C4-2B (cell line): ENCODE data around the gene CPLX3.

ENCODE experiments used
- CTCF ChIP-seq: fragments of 450-650 bp; conservative IDR thresholded peaks from 2 replicates; pipeline ENCODE4 v1.5.1; 2017; ENCODE audit warnings: mild to moderate bottlenecking
- ZFX ChIP-seq: fragments of 450-650 bp; IDR thresholded peaks from 2 replicates; pipeline ENCODE4 v1.6.1; 2017

GRCh38 chr15:74817370-74817737 is 9.1 kb upstream of the CPLX3 start:
- TF ChIP-seq ZFX (no peak), CTCF (no peak; the same call in 1 of the 2 replicates)
